ENCODE data around the gene MRPL42.
"Not testable (repeated sequence)": the region's sequence is repeated elsewhere in the genome, so short reads cannot be mapped to it uniquely, and the experiment has no call there.

The MRPL42 gene

DNA sequence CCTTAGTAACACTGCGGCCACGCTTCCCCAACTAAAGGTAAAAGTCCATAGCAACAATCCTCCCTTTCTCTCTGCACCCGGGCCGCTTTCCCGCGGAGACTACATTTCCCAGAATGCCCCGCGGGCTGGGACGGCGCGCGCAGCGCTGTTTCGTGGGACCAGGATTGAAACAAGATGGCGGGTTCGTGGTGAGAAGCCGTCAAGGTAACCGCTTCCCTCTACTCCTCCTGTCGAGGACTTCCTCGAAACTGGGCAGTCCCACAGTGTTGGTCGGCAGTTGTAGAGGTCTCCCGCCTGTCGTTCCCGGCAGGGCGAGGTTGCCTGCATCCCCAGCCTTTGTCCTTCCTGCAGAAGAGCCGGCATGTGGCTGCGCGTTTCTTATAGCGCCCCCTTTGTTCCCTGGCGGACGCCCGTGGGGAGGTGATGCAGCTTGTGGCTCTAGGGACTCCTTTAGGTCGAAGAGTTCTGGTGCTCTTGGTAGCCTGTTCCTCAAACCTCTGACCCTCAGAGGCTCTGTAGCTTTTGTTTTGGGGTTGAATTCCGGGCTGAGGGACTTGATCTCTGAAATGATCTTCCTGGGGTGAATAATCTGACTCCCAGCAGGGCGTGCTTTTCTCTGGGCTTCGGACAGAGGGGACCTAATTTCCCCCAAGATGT lies at the start of gene MRPL42:
MRPL42 (plus strand) TSS at position 164 of the 657 bp plus-strand sequence. CDS start 1,772 bp downstream, outside the sequence.
- peak; percentile 96 for DNase-seq

DNA sequence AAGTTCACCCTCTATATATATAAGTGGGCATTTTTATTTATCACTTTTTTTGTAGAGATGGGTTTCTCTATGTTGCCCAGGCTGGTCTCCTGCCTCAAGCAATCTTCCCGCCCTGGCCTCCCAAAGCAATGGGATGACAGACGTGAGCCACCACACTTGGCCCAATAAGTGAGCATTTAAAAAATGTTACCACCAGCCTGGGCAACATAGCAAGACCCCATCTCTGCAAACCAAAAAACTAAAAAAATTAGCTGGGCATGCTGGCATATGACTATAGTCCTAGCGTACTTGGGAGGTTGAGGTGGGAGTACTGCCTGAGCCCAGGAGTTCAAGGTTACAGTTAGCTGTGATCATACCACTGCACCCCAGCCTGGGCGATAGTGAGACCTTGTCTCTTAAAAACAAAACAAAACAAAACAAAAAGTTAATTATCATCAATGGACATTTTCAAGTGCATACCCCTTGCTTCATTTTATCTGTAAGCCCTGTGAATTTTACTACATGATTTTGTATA lies 49.3 kb upstream of the MRPL42 start:
- DNase-seq, result no peak

DNA sequence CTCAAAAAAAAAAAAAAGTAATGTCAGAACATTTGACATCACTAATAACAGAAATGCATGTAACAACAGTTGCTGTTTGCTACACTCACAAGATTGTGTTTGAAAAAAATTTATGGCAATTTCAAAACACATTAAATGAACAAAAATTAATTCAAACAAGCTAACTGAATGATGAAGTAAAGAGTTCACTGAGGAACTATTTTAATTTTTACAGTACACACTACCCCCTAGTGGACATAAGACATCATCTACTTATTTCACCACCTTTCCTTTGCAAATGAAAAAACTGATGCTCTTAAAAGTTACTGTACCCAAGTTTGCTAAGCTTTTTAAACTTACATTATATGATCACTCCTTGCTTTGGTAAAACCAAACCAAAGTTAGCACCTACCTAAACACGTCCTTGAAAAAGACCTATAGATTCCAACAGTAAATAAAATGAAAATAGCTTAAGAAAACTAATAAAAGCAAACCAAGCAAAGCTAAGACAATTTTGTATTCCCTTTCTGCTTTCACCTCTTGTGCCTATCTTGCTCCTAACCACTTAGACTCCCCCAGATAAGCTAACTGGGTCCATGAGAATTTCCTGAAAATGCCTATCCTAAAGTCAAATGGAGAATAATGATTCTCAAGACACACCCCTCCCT lies 47.8 kb upstream of the MRPL42 start:
- peak; percentile 87 for DNase-seq

DNA sequence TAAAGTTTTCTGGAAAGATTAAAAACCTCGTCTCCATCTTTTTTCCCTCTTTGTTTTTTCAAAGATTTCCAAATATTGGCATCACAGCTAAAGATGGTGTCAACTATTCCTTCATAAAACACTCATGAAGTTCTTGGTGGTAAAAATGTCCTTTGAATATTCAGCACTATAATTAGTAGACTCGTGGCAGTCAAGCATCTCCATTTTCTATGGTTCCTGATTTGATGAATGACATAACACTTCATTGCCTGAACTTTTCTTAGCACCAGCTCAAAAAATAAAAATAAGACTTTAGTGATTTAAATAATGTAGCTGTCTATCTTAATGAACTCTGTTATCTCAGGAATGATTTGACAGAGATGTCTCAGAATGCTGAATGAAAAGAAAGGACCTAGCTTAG lies 45.3 kb upstream of the MRPL42 start:
- DNase-seq, result no peak

DNA sequence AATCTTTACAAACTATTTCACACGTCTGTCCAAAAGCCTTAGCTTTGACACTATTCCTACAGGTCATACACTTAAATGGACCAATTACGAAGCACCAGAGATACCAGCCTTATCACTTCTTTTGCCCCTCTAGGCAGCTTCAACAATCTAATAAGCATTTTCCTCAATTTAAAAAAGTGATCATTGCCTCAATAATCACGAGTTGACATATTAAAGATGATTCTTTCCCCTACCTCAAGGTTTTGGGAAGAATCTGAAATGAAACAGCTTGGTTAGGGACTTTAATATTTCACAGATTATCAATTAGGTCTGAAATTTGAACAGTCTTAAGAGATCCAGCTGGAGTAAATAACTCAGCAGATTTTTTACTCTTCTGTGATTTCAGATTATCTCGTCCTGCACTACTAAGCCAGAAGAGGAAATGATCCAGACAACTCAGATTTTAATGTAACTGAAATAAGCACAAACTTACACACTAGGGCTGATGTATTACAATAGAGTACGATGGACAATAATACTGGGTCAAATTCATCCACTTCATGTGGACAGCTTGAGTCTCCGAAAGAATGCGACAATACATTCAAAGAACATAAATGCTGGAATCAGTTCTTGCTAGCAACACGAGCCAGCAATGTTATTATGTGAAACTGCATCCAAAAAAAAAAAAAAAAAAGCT lies 41.4 kb upstream of the MRPL42 start:
- no peak for DNase-seq

DNA sequence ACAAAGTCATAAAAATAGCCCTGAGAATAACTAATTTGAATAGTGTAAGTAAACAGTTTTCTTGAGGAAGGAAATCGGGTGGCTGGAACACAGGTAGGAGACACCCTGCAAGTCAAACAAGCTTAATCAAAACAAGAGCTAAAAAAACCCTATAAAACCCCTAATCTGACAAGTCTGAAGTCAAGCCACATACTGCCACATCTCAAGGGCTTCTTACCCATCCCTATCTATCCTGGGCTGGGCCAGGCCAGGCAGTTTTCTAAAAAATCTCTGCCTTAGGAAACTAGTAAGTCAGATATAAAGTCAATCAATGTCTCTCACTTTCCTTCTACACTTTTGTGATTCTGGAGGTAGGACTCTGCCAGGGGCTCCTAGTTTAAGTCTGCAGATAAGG lies 40.9 kb upstream of the MRPL42 start:
- no peak for DNase-seq

DNA sequence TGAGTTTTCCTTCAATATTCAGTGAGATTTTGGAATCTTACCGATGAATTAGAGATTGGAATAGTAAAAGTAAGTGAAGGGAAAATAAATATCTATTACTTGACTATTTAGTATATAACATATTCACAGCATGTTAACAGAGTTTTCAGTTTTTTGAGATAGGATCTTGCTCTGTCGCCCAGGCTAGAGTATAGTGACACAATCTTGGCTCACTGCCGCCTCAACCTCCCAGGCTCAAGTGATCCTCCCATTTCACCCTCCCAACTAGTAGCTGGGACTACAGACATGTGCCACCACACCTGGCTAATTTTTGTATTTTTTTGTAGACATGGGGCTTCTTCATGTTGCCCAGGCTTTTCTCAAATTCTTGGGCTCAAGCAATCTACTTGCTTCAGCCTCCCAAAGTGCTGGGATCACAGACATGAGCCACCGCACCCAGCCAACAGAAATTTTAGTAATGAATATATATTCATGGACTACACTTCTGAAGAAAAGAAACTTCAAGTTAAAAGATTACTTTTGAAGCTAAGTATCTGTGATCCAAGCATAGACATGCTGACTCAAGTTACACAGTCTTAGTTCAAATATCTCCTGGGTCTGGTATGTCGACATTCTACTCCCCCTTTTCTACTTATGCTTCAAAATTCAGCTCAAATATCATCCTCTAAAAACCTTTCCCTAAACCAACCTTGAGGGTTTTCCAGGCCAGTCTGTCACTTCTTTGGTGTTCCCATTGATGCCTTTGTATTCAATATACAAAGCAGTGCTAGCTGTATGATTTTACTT lies 39.3 kb upstream of the MRPL42 start:
- DNase-seq, result no peak

DNA sequence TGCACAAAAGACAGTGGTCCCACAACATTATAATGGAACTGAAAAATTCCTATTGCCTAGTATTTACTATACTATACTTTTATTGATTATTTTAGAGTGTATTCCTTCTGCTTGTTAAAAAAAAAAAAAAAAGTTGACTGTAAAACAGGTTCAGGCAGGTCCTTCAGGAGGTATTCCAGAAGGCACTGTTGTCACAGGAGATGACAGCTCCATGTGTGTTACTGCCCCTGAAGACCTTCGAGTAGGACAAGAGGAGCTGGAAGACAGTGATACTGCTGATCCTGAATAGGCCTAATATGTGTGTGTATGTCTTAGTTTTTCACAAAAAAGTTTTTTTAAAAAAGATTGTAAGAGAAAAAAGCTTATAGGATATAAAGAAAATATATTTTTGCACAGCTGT lies 37.9 kb upstream of the MRPL42 start:
- no peak for DNase-seq

DNA sequence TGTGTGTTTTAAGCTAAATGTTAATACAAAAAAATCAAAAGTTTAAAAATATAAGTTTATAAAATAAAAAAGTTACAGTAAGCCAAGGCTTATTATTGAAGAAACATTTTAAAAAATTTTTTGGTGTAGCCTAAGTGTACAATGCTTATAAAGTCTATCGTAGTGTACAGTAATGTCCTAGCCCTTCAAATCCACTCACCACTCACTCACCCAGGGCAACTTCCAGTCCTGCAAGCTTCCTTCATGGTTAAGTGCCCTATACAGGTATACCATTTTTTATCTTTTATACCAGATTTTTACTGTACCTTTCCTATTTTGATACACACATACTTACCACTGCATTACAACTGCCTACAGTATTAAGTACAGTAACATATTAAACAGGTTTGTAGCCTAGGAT lies 37.5 kb upstream of the MRPL42 start:
- DNase-seq, result no peak

DNA sequence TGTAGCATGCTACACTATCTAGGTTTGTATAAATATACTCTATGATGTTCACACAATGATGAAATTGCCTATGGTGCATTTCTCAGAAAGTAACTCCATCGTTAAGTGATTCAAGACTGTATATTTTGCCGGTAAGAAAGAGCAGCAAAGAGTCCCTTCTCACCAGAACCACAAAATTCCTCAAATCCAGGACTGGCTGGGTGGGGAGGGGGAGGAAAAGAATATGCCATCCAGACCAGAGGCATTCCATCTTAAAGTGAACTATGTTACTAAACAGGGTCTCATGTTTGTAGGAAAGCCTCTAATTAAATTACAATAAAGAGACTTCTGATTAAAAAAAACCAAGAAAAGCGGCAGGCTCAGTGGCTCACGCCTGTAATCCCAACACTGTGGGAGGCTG lies 37.0 kb upstream of the MRPL42 start:
- DNase-seq, result no peak

DNA sequence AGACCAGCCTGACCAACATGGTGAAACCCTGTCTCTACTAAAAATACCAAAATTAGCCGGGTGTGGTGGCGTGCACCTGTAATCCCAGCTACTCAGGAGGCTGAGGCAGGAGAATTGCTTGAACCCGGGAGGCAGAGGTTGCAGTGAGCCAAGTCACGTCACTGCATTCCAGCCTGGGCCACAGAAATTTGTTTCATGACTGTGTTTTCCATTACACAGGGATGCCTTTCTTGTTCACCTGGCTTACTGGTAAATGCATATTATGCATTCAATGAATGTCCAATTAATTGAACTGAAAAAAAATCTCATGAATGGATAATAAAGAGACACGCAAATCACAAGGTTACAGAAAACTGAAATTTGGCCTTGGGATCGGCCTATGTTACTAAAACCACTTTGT lies 35.3 kb upstream of the MRPL42 start:
- not testable (repeated sequence) for DNase-seq

DNA sequence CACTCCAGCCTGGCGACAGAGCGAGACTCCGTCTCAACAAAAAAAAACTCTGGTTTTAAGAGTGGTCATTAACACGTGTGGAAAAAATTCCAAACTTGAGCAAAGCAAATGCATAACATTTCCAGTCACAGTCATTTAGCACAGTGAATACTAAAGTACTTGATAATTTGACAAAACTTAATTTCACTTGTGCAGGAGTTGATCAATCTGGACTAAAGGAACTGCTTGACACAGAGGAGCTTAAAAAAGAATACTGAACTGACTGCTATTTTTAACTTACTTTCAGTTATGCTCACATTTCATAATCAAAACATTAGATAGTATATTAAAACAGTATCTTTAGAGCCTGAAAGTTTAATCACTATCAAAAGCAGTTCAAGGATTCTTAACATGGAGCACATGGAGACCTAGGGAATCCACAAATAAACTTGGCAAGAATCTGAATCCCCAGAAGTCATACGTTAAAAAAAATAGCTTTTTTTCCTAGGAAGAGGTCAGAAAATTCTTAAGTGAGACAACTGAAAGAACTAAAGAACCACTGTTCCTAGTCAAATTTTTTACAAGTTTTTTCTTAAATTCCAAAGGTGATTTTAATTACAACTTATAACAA lies 33.0 kb upstream of the MRPL42 start:
- no peak for DNase-seq

DNA sequence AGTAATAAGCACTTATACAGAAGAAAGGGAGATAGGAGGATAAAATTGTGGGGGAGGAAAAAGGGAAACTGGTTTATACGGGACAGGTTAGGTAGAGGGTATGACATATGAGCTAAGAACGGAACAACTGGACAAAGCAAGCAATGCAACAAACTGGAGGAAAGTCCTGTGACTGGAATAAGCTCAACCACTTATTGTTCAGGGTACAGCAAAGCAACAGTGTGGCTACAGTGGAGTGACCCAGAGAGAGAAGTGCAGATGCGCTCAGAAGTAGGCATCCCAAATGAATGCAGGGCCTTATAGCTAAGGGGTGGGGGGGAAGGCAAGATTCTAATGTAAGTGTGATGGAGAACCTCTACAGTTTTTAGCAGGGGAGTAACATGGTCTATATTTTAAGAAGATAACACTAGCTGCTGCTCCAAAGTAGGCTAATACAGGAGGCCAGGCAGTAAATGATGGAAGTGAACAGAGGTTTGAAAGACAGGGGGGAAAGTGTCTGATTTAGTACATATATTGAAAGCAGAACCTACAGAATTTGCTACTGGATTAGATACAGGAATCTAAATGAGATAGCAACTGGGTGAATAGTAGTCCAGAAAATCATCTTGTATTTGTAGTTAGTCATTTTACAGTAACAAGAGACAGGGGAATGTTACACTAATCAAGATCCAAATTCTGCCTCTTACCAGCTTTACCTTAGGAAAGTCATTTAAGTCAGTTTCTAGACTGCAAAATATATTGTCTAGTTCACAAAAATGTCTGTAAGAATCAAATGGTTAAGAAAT lies 28.9 kb upstream of the MRPL42 start:
- DNase-seq, result no peak

DNA sequence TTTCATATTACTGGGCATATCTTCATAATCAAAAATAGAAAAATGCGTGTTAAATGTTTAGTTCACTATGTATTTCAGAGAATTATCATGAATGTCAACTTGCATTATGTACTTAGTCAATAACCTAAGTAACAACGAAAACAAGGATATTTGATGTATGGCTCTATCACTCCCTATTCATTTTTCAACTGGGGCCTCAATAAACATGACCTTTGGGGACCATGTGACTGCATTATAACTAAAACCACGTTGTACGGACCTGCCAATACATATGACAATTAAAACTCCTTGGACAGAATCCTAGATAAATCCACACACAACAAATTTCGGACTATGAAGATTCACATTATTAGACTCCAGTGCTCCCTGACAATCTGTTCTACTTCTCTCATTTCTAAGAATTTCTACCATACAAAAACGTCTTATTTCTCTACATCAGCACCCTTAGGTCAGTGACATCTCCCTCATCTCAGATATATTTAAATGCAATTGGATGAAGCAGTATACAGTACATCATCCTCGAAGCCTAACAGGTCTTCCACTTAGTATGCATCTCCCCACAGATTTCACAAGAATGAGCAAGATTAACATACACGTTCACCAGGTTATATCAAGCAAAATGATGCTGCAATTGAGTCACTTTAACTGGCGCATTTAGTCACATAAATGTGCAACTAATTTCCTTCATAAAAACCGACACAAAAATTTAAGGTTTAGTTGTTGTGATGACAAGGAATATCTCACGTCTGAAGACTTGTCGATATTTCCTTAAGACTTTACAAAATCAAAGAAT lies 27.1 kb upstream of the MRPL42 start:
- DNase-seq, result no peak

DNA sequence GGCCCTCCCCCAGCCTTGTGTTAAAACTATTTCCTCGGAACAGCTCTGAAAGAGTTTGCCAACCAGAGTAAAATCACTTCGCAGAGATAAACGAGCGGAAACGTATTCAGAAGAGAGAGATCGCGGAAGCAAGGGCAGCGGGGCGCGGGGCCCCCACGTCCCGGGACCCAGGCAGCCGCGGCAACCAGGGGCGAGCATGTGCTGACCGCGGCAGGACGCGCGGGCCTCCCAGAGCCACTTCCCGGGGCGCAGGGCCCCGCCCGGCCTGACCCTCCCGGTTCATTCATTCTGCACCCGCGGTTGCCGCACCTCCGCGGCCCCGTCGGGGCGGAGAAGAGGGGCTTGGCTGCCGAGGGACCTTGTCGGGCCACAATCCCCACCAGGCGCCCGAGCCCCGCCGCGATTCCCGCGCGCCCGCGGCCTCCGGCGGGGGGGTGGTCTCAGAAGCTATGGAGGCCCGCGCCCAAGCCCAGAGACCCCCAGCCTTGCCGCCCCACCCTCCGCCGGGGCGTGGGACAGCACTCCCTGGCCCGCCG lies 26.2 kb upstream of the MRPL42 start:
- peak; percentile 59 for DNase-seq

DNA sequence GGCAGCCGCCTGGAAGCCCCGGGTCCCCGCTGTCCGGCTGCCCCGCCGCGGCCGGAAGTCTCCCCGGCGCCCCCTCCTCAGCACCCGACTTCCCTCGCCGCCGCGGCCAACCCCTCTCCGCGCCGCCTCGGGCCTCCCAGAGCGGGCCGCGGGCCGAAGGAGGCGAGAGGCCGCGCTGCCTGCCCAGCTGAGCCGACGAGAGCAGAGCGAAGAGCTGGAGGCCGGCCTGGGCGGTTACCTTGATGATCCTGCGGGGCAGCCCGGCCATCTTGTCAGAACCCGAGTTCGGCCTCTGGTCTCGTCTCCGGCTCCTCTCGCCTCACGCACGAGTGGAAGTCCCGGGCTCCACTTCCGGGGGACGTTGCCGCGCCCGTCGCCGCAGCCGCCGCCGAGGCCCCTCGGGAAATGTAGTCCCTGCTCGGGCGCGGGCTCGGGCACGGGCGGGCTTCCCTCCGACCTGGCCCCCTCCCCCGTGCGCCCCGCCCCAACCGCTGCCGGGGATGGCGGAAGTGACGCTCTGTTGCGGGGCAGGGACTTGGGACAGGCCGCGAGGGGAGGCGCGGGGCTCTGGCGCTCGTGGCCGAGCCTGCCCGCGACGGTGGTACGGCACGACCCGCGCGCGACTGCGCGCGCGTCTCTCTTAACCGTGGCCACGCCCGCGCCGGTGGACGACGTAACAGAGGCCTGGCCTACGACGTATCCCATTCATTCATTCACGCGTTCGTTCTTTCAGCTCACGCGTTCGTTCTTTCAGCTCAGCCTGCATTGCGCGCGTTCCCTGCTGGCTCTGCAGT lies 25.5 kb upstream of the MRPL42 start, which contains the start of gene UBE2N:
UBE2N (minus strand) TSS at position 331 of the 794 bp plus-strand sequence; CDS start at position 268, 63 bp downstream.
- DNase-seq, result peak; percentile 98

DNA sequence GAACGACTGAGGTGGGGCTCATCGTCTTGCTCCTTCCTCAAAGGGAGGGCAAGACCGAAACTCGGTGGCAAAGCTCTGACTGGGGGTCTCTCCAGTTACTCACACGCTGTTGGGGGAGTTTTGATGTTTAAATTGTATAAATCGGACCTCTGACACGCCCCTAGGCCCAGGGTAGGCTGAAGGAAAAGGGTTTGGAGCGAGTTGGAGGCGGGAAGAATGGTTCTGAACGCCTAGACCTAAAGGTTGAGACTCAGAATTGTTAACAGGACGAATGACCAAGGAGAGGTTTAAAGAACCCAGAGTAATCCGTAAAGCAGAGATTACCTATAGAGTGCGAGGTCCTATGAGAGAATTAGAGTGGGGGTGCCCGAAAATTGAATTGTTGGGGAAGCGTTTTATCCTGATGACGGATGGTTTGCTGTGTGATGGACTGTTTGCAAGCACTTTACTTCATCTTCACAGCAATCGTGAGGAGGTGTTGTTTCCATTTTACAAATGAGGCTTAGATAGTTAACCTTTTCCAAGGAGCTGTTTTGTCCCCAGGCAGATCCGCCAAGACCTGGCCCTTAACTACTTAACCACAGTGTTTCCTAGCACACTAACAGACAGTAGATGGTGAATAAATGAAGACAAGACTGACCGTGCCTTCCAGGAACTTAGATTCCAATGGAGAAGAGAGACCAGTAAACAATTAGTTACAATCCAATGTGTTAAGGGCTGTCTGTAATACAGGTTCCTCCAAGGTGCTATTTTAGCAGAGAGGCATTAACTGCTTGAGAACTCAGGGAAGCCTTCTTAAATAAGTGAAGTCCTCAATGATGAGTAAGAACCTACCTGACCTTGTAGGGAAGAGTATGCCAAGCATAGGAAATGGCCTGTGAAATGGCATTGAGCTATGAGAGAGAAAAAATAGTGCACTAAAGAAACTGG lies 24.6 kb upstream of the MRPL42 start:
- DNase-seq, result peak; percentile 27

DNA sequence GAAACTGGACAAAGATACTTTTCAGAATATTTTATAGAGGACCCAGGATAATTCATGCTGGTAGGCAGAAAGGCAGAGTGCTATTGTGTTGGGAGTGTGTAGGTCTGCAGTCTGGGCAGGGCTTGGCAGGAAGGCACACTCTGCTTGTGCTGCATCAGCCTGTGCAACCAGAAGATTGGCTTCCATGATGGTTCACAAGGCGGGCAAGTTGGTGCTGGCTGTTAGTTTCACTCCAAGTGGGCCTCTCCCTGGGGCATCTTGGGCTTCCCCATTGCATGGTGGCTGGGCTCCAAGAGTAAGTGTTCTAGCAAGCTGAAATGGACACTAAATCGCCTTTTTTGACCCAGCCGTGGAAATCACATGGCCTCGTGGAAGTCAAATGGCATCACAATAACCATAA lies 23.7 kb upstream of the MRPL42 start:
- DNase-seq, result no peak

All from hematopoietic multipotent progenitor cell treated with erythropoietin and hydrocortisone succinate and interleukin-3 and kit ligand, for 4 days (in vitro differentiated cells).